HG03025 (cell line): ENCODE measurements around the gene FOXI3.

Source experiments
- ATAC-seq: cut with Tn5 transposase; IDR thresholded peaks from one replicate; pipeline ENCODE4 v1.9.1; 2021; ENCODE audit warnings: mild to moderate bottlenecking, moderate library complexity; ENCODE audit not compliant: unreplicated experiment, low FRiP score

FOXI3 gene

DNA sequence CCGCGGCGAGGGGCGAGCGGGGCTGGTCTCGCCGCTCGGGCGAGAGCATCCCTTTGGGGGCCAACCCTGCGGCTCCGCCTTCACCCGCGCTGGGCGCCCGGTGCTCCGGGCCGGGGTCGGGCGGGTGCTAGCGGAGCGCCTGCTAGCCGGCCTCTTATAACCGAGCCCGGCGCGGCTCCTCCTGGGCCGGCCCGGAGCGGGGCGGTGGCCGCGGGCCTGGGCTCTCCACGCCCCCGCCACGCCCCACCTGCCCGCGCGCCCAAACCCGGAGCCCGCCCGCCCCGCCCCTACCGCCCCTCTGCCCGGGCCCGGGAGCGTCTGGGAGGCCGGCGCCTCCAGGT lies at the start of gene FOXI3:
FOXI3 (minus strand) TSS at position 129 of the 341 bp plus-strand sequence. CDS start 158 bp downstream, outside the sequence.
- no peak for ATAC-seq

DNA sequence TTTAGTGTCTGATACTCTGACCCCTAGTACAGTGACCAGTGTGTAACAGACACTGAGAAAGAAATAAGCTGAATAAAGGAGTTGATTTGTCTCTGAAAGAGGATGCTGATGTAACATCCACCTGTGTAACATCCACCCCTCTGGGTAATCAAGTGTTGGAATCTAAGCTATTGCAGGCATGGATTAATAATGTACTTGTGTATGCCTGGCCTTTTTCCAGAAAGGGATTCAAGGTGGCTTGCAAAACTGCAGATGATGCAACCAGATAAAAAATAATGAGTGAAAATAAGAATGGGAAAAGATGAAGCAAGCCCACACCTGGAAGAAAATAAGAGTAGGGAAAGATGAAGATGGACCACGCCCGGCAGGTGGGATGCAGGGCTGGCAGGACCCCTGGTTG lies 48.2 kb upstream of the FOXI3 start:
- no peak for ATAC-seq

DNA sequence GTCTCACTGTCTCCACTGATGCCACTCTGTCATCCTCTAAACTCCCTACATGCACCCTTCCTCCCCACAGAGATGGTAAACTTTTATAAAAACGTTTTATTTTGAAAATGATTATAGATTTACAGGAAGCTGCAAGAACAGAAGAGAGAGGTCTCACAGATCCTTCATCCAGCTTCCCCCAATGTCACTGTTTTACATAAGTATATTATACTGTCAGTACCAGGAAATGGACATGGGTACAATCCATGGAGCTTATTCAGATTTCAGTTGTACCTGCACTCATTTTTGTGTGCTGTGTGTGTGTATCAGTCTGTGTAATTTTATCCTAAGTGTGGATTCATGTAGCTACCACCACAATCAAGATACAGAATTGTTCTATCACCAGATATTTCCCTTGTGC lies 46.7 kb upstream of the FOXI3 start:
- ATAC-seq, result no peak

DNA sequence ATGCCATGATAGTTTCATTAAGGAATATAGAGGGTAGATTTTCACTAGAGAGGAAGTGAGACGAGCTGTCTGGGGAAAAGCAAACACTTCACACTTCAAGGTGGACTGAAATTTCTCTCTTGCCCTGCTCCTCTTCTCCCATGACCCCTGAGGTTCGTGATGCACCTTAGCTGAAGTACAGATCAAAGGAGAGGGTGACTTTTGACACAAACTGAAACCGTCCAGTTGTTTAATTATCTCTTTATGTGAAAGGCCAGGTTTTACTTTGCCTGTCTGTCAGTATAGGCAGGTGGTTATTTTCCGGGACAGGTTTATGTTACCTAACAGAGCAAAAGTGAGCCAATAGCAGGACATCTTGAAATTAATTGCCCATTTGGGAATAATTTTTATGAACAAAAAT lies 41.0 kb upstream of the FOXI3 start:
- ATAC-seq, result no peak

DNA sequence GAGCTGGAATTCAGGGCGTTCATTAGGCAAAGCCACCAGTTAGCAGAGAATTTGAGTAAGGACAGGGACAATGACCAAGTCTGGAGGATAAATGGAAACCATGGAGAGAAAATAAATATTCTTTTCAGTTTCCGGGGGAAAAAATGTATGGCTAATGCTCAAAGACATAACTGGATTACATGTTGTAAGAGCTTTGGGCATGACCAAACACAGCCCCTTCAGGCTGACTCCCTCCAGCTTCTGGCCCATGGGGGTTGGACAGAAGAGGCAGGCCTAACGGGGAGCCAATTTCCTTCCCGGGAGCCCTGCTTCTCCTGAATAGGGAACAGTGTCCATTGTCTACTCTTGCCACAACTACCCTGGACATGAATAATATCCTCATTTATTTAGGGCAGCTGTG lies 39.5 kb upstream of the FOXI3 start:
- ATAC-seq, result no peak

DNA sequence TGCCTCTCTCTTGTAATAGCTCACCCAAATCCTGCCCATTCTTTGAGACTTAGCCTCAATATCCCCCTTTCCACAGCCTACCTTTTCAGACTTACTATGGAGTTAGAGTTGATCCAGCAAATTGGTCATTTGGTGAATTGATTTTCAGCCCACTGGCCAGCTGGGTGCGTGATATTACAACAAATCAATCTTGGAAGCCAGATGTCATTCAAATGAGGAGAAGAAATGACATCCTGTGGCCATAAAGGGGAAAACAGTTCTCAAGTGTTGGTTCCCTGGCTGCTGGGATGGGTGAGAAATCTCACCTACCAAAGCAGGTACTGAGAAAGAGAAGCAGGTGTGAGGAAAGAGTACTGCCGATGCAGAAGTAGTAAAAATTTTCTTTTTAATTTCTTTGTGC lies 36.7 kb upstream of the FOXI3 start:
- no peak for ATAC-seq

DNA sequence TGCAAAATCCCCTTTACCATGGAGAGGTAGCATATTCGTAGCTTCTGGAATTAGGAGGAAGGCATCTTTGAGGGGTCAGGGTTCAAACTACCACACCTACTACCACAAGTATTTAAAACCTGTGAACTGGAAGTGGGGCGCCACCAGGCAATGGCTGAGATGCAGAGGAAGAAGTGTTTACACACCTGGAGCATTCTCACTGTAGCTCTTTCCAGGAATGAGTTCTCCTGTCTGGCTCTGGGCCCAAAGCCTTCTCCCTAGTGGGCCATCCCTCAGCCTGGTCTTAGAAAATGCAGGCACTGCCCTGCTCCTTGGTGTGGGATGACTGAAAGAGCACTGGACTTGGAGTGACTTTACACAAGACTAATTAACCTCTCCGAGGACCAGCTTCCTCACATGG lies 30.7 kb upstream of the FOXI3 start:
- no peak for ATAC-seq

DNA sequence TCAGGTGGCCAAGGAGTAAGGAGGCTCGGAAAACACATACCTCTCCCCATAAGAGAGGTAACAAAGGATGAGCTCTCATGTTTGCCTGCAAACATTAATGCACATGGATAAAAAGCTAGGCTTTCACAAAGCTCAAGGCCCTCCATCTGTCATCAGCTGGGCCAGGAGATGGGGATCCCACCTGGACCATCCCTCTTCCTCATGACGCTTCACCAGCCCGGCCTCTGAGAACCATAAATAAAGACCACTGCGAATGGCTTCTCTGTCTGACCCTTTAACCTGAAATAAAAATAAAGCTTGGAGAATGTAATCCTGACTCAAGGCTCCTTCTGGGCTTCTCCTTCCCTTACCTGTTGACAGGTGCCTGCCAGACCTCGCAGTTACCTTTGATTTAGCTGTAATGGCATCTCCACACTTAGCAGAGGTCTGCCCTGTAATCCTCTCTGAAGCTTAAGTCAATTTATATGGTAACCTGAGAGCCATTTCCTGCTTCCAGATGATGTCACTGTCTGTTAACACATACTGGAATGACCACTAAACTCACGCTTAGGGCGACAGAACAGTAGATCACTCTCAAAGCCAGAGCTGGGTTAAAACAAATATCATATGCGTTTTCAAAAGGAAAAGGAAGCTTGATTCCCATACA lies 29.3 kb upstream of the FOXI3 start:
- no peak for ATAC-seq

DNA sequence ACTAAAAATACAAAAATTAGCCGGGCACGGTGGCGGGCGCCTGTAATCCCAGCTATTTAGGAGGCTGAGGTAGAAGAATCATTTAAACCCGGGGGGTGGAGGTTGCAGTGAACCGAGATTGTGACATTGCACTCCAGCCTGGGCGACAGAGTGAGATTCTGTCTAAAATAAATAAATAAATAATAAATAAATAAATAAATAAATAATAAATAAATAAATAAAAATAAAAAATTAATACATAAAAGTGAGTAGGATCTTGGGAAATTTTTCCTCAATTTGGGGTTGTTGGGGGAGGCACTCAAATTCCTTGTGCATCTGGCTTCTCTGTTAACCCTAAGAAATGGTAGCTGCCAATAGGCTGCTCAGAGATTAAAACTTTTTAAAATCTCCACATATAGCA lies 20.3 kb upstream of the FOXI3 start:
- no peak for ATAC-seq

DNA sequence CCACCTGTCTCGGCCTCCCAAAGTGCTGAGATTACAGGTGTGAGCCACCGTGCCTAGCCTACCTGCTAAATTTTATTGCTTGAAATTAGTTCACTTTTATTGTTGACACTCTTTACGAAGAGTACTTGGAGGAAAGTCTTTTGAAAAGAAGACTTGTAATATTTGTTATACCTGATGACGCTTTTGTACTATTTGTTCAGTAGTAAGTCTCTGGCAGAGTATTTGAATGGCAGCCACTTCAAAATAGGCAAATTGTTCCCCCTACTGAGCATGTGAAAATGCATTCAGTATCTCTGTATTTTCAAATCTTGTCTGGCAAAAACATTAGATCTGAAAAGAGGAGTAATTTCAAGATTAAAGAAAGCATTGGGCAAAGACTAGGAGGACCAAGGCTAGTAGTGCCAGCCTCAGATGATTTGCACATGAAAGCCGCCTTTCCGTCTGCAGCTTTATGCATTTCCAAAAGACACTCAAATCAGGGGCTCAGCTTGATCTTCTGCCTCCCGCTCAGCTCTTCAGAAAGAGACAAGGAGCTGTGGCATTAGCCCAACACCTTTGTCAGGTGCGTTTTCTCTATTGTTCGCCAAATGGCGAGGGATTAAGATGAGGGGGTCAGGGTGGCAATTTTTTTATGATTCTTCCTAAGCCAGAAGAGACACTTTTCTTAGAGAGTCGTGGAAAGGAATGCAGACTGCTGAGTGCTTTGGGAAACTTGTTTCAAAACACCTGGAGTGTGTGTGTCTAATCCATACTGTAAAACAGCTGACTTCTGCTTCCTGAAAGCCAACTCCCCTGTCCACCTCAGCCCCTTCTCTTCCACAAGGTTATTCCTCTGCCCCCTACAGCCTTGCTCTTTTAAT lies 18.8 kb upstream of the FOXI3 start:
- ATAC-seq, result no peak

DNA sequence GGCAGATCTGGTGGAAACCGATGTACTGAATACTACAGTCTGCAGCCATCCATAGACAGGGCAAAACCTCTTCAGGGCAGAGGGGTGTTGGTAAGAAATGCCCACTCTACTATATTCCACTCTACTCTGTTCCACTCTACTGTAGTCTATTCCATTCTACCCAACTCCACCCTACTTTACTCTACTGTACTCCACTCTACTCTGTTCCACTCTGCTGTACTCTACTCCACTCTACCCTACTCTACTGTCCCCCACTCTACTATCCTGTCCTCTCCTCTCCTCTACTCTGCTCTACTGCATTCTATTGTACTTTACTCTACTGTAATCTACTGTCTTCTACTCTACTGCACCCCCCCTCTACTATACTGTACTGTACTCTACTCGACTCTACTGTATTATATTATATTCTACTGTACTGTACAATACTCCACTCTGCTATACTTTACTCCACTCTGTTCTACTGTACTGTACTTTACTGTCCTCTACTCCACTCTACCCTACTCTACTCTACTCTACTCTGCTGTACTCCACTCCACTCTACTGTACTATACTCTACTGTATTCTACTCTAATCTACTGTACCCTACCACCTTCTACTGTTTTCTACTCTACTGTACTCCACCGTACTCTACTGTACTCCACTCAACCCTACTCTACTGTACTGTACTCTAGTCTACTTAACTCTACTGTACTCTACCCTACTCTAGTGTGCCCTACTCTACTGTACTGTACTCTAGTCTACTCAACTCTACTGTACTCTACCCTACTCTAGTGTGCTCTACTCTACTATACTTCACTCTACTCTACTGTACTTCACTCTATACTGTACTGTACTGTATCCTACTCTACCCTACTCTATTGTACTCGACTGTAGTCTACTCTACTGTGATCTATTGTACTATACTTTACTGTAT lies 17.0 kb upstream of the FOXI3 start:
- ATAC-seq, result no peak

DNA sequence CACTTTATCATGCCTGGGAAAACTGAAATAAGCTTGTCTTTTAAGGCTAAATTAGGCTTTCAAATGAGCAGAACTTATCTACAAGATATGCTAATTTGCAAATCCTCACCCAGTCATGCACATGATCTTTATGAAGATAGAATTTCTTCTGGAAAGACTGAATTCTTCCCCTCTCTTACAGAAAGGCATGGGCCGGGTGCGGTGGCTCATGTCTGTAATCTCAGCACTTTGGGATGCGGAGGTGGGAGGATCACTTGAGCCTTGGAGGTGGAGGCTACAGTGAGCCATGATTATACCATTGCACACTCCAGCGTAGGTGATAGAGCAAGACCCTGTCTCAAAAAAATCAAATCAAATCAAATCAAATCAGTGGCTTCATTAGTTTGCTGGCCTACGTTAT lies 11.7 kb upstream of the FOXI3 start:
- no peak for ATAC-seq

DNA sequence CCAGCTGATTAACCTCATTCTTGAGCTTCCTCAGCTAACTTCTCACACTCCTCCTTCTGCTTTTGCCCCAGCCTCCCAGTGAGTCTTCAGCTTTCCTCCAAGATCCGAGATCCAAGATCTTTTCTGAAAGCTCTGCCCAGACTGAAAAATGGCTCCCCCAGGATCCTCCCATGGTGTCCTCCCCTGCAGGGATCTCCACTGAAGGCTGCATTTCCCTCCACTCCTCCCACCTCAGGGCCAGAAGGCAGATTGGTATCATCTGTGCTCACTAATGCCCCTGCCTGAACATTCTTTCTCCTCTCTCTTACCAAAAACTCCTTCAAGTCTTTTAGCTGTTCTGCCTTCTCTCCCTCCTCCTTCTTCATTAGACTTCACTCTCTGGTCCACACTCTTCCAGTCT lies 6.1 kb upstream of the FOXI3 start:
- no peak for ATAC-seq

DNA sequence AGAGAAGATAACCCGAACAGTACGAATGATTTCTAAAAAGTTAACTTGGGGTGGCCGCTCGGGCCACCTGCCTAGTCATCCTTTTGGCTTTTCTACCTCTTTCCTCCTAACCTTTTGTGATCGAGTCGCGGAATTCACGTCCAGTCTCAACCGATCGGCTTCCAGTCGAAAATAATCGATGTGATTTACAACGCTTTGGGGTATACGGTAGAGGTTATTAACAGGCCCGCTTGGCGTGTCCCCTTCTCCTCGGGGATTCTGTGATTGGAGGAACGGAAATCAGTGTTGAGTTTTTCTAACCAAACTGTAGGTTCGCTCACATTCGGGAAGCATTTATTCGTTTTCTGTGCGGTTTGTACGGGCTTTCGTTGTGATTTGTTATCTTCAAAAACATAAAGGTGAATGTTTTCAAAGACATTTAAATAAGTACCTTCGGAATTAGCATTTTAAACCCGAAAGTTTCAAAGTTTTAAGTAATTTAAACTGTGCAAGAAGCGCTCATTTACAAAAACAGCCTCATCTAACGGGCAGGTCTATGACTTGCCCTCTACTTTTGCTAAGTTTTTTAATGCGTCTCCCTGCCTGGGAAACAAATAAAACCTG lies 588 bp upstream of the FOXI3 start:
- ATAC-seq, result no peak

DNA sequence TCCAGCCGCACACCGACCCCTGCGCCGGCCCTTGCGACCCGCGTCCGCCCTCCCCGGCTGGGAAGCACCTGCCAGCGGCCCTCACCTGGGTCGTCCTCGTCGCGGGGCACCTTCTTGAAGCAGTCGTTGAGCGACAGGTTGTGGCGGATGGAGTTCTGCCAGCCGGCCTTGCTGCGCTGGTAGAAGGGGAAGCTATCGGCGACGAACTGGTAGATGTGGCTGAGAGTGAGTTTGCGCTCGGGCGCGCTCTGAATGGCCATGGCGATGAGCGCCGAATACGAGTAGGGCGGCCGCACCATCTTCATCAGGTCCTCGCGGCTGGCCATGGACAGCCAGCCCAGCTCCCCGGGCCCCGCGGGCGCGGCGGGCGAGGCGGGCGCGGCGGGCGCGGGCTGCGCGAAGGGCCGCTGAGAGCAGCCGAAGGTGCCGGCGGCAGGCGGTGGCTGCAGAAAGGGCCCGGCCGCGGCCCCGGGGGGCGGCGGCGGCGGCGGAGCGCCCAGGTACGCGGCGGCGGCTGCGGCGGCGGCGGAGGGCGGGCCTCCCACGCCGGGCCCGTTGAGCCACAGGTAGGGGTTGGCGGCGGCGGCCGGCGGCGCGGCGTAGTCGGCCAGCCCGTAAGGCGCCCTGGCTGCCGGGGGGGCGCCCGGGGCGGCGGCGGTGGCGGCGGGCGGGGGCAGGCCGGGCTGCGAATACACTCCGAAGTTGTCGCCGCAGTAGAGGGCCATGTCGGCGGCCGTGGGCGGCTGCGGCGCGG lies 505 bp downstream of the FOXI3 start:
- no peak for ATAC-seq

DNA sequence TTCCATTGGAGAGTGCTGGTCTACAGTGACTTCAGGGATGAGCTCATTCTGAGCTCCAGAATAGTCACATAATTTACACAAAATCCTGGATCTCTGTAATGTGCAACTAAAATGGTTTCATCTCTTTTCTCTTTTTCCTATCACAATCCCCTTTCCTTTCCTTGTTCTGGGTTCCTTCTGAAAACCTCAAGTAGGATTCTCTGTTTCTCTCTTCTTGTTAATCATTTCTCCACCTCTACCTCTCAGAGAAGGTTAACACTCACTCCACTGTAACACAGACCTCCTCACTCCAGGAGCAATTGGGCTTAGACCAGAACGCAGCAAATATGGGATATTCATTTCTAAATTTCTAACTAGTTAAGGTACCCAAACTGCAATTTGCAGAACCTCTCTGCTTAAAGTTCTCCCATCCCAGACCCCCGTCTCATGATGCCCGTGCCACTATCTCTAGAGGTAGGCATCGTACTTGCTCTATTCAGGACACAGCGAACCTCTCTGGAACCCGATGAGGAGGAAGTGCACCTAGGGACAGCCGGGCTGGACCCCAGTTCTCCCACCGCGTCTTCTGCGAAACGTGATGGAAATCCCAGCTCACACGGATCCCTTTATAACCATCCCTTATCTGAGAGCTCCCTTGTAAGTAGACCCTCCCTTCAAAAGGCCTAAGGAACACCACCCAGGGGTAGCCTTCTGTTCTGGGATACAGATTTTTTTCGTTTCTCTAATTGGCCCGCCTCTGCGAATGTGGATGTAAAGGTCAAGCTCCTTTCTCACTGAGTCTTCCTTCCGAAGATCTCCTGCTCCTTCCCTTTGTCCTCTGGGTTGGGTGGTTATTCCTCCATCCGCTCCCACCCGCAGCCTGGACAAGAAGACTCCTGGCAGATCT lies 1.3 kb downstream of the FOXI3 start:
- no peak for ATAC-seq

DNA sequence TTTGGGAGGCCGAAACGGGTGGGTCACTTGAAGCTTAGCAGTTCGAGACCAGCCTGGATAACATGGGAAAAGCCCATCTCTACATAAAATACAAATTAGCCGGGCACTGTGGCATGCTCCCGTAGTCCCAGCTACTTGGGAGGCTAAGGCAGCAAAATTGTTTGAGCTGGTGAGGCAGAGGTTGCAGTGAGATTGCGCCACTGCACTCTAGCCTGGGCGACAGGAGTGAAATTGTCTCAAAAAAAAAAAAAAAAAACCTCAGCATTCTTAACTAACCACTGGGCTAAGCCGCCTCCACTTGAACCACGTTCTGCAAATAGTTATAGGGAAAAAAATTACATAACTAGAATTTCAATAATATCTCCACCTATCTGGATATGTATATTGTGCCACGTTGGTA lies 2.3 kb downstream of the FOXI3 start:
- ATAC-seq, result no peak

DNA sequence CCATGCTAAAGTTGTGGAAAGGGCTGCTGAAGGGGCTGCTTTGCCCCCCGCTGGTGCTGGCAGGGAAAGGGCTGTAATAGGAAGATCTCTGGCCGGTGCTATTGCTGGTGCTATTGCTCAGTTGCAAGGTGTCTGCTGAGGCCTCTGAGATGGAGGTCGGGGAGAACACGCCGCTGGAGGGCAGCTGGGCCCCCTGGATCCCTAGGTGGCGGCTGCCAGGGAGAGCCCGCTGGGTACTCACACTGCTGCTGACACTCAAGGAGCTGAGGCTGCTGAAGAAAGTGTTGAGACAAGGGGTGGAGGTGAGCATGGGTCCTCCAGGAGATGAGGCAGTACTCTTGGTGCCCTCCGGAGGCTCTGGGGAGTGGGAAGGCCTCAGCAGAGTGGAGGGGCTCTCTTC lies 4.2 kb downstream of the FOXI3 start:
- no peak for ATAC-seq

DNA sequence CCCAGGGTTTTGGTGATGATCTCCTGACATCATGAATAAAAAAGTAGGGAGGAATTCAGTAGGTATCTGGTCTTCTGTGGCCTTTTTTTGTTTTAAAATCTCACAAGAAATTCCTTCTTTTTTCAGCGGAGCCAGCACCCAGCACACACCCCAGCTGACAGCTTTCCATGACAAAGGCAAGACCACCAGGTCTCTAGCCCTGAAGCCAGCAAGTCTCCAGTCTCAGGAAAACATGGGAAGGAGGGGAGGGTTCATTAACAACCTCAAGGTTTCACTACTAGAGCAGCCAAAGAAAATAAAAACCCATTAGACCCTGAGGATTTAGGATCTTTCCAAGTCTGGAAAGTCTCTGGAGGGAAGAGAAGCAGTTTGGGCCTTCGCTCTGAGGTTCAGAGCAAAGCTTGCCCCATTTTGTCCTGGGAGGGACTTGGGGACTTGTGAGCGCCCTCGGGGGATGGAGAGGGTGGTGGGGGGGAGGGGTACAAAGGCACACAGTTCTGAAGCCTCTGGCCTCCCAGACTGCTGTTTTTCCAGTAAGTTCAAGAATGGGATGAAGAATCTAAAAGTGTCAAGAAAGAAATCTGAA lies 9.0 kb downstream of the FOXI3 start:
- ATAC-seq, result no peak
